Prostate gland (tissue), 2 donors: Measurements from ENCODE around the gene DGKB.

Experiments used
- POLR2AphosphoS5 ChIP-seq: sonication (generic); formaldehyde crosslinking; IDR thresholded peaks from one replicate; pipeline ENCODE4 v1.6.1; 2017; ENCODE audit warnings: antibody characterized with exemption
- TF ChIP-seq, protein P1 (sequence below), 4 experiments: fragments of 200-600 bp in 2 of 4; fragments of 450-650 bp in 2 of 4; sonication (generic) in 2 of 4; IDR thresholded peaks; 1 replicate in 3 of 4; 2 replicates in 1 of 4; pipeline ENCODE4 v1.5.1; 2016 to 2019; ENCODE audit warnings: antibody characterized with exemption in 4 of 4, mild to moderate bottlenecking in 2 of 4, moderate library complexity in 2 of 4

DNA sequence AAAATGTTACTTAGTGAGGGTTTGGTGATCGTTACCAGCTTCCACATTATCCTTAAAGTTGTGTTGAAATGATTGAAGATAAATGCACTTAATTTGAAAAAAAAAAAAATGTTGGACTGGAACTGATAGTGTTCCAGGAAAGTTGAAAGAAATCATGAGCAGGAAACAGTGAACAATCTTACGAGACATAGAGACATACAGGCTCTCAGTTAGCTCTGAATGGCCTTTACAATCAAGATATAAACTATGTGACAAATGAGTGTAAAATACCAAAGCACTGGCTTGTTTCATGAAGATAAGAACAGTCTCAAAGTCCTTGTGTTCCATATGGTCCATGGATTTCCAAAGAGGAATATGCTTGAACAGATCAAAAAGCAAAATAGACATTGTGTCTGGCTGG lies 483.0 kb downstream of the DGKB start:
- TF ChIP-seq, protein P1, sequence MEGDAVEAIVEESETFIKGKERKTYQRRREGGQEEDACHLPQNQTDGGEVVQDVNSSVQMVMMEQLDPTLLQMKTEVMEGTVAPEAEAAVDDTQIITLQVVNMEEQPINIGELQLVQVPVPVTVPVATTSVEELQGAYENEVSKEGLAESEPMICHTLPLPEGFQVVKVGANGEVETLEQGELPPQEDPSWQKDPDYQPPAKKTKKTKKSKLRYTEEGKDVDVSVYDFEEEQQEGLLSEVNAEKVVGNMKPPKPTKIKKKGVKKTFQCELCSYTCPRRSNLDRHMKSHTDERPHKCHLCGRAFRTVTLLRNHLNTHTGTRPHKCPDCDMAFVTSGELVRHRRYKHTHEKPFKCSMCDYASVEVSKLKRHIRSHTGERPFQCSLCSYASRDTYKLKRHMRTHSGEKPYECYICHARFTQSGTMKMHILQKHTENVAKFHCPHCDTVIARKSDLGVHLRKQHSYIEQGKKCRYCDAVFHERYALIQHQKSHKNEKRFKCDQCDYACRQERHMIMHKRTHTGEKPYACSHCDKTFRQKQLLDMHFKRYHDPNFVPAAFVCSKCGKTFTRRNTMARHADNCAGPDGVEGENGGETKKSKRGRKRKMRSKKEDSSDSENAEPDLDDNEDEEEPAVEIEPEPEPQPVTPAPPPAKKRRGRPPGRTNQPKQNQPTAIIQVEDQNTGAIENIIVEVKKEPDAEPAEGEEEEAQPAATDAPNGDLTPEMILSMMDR (IDR thresholded peaks at IDR 0.05) = no peak
- TF ChIP-seq POLR2AphosphoS5 = no peak
